ENCODE data around the gene LDHAL6B.

Gene LDHAL6B

GRCh38 chr15:59200560-59200959, 6.1 kb upstream of the LDHAL6B start:
- no peak overlapping the region for H3K27ac ChIP-seq (ENCODE audit: low read depth, low read length)
- no peaks in the 10 kb centered on the region for H3K27me3 ChIP-seq (ENCODE audit: control insufficient read depth in 1 of 2, insufficient read depth in 2 of 2, low read length in 2 of 2)
- H3K36me3 ChIP-seq (ENCODE audit: insufficient read depth, low read length), result peaks cover 26% of the 10 kb centered on the region
- H3K4me3 ChIP-seq (ENCODE audit: low read depth in 1 of 2, low read length in 2 of 2), result no peak overlapping the region
- H3K9me3 ChIP-seq (ENCODE audit: low read length), result no peaks in the 10 kb centered on the region
- H3K9ac ChIP-seq (ENCODE audit: low read length), result no peak overlapping the region
- peaks cover 8% of the 10 kb centered on the region for H3K4me1 ChIP-seq (ENCODE audit: insufficient read depth, low read length)

GRCh38 chr15:59203008-59203407, 3.6 kb upstream of the LDHAL6B start:
- Histone ChIP-seq H3K4me3 (ENCODE audit: low read depth in 1 of 2, low read length in 2 of 2) (no peak overlapping the region), H3K27ac (ENCODE audit: low read depth, low read length) (no peak overlapping the region), H3K36me3 (ENCODE audit: insufficient read depth, low read length) (peaks cover 43% of the 10 kb centered on the region), H3K27me3 (ENCODE audit: control insufficient read depth in 1 of 2, insufficient read depth in 2 of 2, low read length in 2 of 2) (no peaks in the 10 kb centered on the region), H3K9ac (ENCODE audit: low read length) (no peak overlapping the region), H3K4me1 (ENCODE audit: insufficient read depth, low read length) (peaks cover 8% of the 10 kb centered on the region), H3K9me3 (ENCODE audit: low read length) (no peaks in the 10 kb centered on the region)

DNA sequence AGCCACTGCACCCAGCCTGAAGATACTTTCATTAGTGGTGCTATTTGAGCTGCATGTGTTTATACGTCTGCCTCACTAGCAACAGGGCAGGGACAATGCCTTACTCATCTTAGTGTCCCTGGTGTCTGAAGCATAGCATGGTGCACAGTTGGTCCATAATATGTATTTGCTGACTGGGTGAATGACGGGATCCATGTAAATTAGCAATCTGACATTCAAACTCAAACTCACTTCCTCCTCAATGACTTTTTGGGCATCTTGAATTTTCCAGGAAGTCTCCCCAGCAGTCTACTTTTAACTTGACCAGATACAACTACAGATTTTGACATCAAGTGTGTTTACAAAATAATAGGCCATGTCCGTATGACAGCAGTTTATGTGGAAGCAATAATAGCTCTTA, 3.0 kb upstream of the LDHAL6B start:
- H3K36me3 ChIP-seq (ENCODE audit: insufficient read depth, low read length), result peaks cover 46% of the 10 kb centered on the region
- no peaks in the 10 kb centered on the region for H3K9me3 ChIP-seq (ENCODE audit: low read length)
- no peak overlapping the region for H3K27ac ChIP-seq (ENCODE audit: low read depth, low read length)
- no peaks in the 10 kb centered on the region for H3K27me3 ChIP-seq (ENCODE audit: control insufficient read depth in 1 of 2, insufficient read depth in 2 of 2, low read length in 2 of 2)
- H3K4me3 ChIP-seq (ENCODE audit: low read depth in 1 of 2, low read length in 2 of 2), result no peak overlapping the region
- no peak overlapping the region for H3K9ac ChIP-seq (ENCODE audit: low read length)
- peaks cover 8% of the 10 kb centered on the region for H3K4me1 ChIP-seq (ENCODE audit: insufficient read depth, low read length)

DNA sequence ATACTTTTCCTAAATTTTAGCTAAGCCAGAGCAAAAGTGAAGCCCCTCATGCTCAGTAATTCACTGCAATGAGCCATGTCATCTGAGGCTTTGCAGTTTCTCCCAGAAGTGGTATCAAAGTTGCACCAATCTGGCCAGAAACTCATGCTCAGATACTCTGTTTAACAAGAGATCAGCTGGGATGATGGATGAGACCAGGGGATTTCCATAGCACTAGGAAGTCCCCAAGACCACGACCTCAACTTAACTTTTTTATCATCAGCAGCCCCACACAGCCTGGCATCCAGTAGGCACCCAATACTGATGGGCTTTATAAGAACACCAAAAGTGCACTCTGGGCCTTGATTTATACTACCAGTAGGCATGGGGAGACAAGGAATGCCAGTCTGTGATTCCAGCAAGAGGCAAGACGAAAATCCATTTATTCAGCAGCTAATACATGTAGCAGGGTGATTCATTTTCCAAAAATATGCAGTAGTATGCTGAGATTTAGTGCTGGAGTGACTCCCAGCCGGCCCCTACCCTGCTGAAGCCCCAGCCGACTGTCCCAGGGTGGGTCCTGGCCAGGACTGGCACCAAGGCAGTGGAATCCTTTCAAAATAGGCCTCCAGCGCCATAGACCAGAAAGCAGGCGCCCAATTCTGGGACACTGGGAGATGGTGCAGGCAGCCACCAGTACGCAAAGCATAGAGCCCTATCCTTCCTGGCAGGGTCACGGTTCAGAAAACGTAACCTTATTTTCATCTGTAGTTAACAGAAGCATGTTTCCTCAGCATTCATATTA, 612 bp upstream of the LDHAL6B start:
- Histone ChIP-seq H3K36me3 (ENCODE audit: insufficient read depth, low read length) (peaks cover 59% of the 10 kb centered on the region), H3K27ac (ENCODE audit: low read depth, low read length) (no peak overlapping the region), H3K9ac (ENCODE audit: low read length) (no peak overlapping the region), H3K4me1 (ENCODE audit: insufficient read depth, low read length) (peaks cover 8% of the 10 kb centered on the region), H3K9me3 (ENCODE audit: low read length) (no peaks in the 10 kb centered on the region), H3K4me3 (ENCODE audit: low read depth in 1 of 2, low read length in 2 of 2) (no peak overlapping the region), H3K27me3 (ENCODE audit: control insufficient read depth in 1 of 2, insufficient read depth in 2 of 2, low read length in 2 of 2) (no peaks in the 10 kb centered on the region)

DNA sequence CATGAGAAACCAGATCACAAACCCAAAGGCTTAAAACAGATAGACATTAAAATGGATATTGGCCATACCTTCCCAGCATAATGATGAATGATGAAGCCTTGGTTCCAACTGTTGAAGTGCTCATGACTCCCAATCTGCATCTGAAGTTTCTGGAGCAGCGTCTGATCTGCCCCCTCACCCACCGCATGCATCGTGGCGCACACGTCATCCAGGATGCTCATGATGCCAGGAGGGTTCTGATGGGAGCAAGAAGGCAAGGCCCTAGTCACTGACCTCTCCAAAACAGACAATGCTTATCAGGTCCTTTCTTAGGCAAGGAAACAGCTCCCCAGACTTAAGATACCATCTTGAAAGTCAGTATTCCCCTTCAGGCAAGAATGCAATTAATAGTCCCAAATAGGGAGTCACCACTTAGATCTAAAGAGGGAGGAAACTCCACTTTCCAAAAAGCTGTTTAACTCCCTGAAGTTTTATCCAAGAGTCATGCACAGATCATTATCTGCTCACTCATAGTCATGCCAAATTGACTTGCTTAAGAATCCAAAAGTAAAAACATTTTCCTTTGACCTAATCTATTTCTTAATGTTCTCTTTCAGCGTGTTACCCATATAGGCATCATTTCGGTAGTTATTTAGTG, 2.1 kb downstream of the LDHAL6B start:
- no peaks in the 10 kb centered on the region for H3K4me1 ChIP-seq (ENCODE audit: insufficient read depth, low read length)
- H3K9me3 ChIP-seq (ENCODE audit: low read length), result no peaks in the 10 kb centered on the region
- H3K27ac ChIP-seq (ENCODE audit: low read depth, low read length), result no peak overlapping the region
- peaks cover 51% of the 10 kb centered on the region for H3K36me3 ChIP-seq (ENCODE audit: insufficient read depth, low read length)
- H3K27me3 ChIP-seq (ENCODE audit: control insufficient read depth in 1 of 2, insufficient read depth in 2 of 2, low read length in 2 of 2), result no peaks in the 10 kb centered on the region
- H3K9ac ChIP-seq (ENCODE audit: low read length), result no peak overlapping the region
- H3K4me3 ChIP-seq (ENCODE audit: low read depth in 1 of 2, low read length in 2 of 2), result no peak overlapping the region

- no peak overlapping the region for H3K27ac ChIP-seq (ENCODE audit: low read depth, low read length)
- H3K36me3 ChIP-seq (ENCODE audit: insufficient read depth, low read length), result peaks cover 51% of the 10 kb centered on the region
- no peak overlapping the region for H3K4me3 ChIP-seq (ENCODE audit: low read depth in 1 of 2, low read length in 2 of 2)
- H3K9ac ChIP-seq (ENCODE audit: low read length), result no peak overlapping the region
- no peaks in the 10 kb centered on the region for H3K27me3 ChIP-seq (ENCODE audit: control insufficient read depth in 1 of 2, insufficient read depth in 2 of 2, low read length in 2 of 2)
- no peaks in the 10 kb centered on the region for H3K9me3 ChIP-seq (ENCODE audit: low read length)
- H3K4me1 ChIP-seq (ENCODE audit: insufficient read depth, low read length), result no peaks in the 10 kb centered on the region
These were observed 3.5 kb downstream of the LDHAL6B start for GRCh38 chr15:59210186-59210585.

DNA sequence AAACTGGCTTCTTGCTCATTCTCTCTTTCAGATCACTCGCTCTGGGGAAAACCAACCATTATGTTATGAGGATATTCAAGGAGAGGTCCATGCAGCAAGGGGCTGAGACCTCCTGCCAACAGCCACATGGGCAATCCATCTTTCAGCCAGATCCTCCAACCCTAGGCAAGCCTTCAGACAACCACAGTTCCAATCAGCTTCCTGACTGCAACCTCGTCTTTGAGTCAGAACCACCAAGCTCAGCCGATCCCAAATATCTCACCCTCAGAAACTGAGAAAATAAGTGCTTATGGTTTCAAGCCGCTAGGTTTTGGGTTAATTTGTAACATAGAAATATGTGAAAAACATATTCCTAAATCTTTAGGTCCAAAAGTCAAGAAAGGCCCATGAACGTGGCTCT, 10.3 kb downstream of the LDHAL6B start:
- H3K9me3 ChIP-seq (ENCODE audit: low read length), result no peaks in the 10 kb centered on the region
- no peaks in the 10 kb centered on the region for H3K4me1 ChIP-seq (ENCODE audit: insufficient read depth, low read length)
- no peak overlapping the region for H3K27ac ChIP-seq (ENCODE audit: low read depth, low read length)
- no peak overlapping the region for H3K9ac ChIP-seq (ENCODE audit: low read length)
- H3K36me3 ChIP-seq (ENCODE audit: insufficient read depth, low read length), result peaks cover 27% of the 10 kb centered on the region
- no peak overlapping the region for H3K4me3 ChIP-seq (ENCODE audit: low read depth in 1 of 2, low read length in 2 of 2)
- H3K27me3 ChIP-seq (ENCODE audit: control insufficient read depth in 1 of 2, insufficient read depth in 2 of 2, low read length in 2 of 2), result no peaks in the 10 kb centered on the region

DNA sequence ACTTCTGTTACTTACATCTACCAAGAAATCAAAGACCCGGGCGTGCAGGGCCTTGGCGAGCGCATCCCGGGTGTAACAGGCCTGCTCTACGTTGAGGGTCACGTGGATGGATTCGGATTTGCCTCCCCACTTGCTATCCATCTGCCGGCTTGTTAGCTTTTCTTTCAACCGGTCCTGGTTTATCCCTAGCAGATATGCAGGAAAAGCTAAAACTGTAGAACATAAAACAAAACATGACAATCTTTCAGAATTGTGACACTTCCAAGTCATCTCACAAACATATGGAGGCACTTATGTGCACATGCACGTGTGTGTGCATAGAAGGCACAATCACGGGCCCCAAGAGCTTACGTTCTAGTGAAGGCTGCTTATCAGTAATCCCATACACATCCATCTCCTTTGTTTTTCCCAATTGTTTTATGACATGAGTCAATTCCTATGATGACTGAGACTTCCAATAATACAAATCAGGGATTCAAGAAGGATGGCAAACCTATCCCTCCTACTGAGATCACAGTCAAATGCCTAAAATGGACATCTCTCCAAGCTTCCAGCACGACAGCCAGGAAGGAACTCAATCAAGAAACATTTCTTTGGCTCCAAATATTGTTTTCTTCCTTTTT, 11.3 kb downstream of the LDHAL6B start:
- Histone ChIP-seq H3K9ac (ENCODE audit: low read length) (no peak overlapping the region), H3K4me3 (ENCODE audit: low read depth in 1 of 2, low read length in 2 of 2) (no peak overlapping the region), H3K27me3 (ENCODE audit: control insufficient read depth in 1 of 2, insufficient read depth in 2 of 2, low read length in 2 of 2) (no peaks in the 10 kb centered on the region), H3K9me3 (ENCODE audit: low read length) (no peaks in the 10 kb centered on the region), H3K27ac (ENCODE audit: low read depth, low read length) (no peak overlapping the region), H3K4me1 (ENCODE audit: insufficient read depth, low read length) (peaks cover 4% of the 10 kb centered on the region), H3K36me3 (ENCODE audit: insufficient read depth, low read length) (peaks cover 31% of the 10 kb centered on the region)

DNA sequence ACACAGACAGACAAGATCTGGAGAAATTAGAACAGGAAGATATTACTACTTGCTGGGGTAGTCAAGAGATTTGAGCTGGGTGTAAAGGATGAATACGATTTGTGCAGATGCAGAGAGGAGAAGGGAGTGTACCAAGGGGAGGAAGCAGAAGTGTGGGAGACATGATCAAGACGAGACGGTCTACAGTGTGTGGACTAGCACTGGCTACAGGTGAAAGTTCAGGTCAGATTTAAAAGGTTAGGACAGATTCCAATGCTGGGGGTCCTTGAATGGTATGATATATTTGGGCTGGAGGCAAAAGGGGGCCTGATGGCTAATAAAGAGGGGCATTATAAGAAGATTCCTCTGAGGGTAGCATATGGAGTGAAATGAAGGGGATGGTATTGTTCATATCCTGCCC, 12.1 kb downstream of the LDHAL6B start:
- Histone ChIP-seq H3K36me3 (ENCODE audit: insufficient read depth, low read length) (peaks cover 34% of the 10 kb centered on the region), H3K9me3 (ENCODE audit: low read length) (no peaks in the 10 kb centered on the region), H3K4me3 (ENCODE audit: low read depth in 1 of 2, low read length in 2 of 2) (no peak overlapping the region), H3K27me3 (ENCODE audit: control insufficient read depth in 1 of 2, insufficient read depth in 2 of 2, low read length in 2 of 2) (no peaks in the 10 kb centered on the region), H3K27ac (ENCODE audit: low read depth, low read length) (no peak overlapping the region), H3K9ac (ENCODE audit: low read length) (no peak overlapping the region), H3K4me1 (ENCODE audit: insufficient read depth, low read length) (peaks cover 4% of the 10 kb centered on the region)

- Histone ChIP-seq H3K36me3 (ENCODE audit: insufficient read depth, low read length) (peaks cover 25% of the 10 kb centered on the region), H3K27ac (ENCODE audit: low read depth, low read length) (no peak overlapping the region), H3K9ac (ENCODE audit: low read length) (no peak overlapping the region), H3K9me3 (ENCODE audit: low read length) (no peaks in the 10 kb centered on the region), H3K27me3 (ENCODE audit: control insufficient read depth in 1 of 2, insufficient read depth in 2 of 2, low read length in 2 of 2) (no peaks in the 10 kb centered on the region), H3K4me3 (ENCODE audit: low read depth in 1 of 2, low read length in 2 of 2) (no peak overlapping the region), H3K4me1 (ENCODE audit: insufficient read depth, low read length) (peaks cover 4% of the 10 kb centered on the region)
These were observed 15.2 kb downstream of the LDHAL6B start for GRCh38 chr15:59221511-59222505.
